GM12878 (cell line): ENCODE results near the gene FBXL5. TPM values are rescaled to one million over a fixed set of nuclear protein-coding genes. Genes with fewer than 3 reads are reported as not detected.
A peak's percentile ranks its signal among the peaks of the same experiment; 100 is the strongest.

Experiments used
- ATAC-seq: fragments of 200-7000 bp; cut with Tn5 transposase; 3 replicates; pipeline ENCODE4 v1.9.1; 2020; ENCODE audit warnings: mild to moderate bottlenecking, moderate library complexity
- BruUV-seq: library from RNA; stranded (reverse); fragments of 400-500 nt; replicated peaks from 2 replicates; lab custom pipeline; 2021; lab: Mats Ljungman, UMichigan
- CTCF ChIA-PET: fragments of 300-600 bp; sonication (Branson Sonifier 250); formaldehyde crosslinking; extraction: SDS; loops from one replicate; lab custom pipeline; 2021; ENCODE audit warnings: inconsistent platforms; lab: Yijun Ruan, JAX
- POLR2A ChIA-PET: fragments of 350-600 bp; formaldehyde crosslinking; extraction: SDS; loops from one replicate; lab custom pipeline; 2021; ENCODE audit warnings: inconsistent platforms; lab: Charles Lee
- RAD21 ChIA-PET: fragments of 300-600 bp; sonication (Branson Sonifier 250); formaldehyde crosslinking; loops from one replicate; lab custom pipeline; 2023; ENCODE audit warnings: antibody characterized with exemption; ENCODE audit not compliant: unreplicated experiment; lab: Charles Lee
- SMC1A ChIA-PET: fragments of 300-600 bp; sonication (Branson Sonifier 250); formaldehyde crosslinking; loops from one replicate; lab custom pipeline; 2023; ENCODE audit not compliant: unreplicated experiment, uncharacterized antibody; lab: Charles Lee
- DNase-seq: peaks from one replicate; pipeline ENCODE4 v3.0.0-alpha.2; 2011; ENCODE audit warnings: low read depth, low spot score
- FAIRE-seq: peaks from 3 replicates; lab custom pipeline; 2011; peaks lifted over from hg19 to GRCh38; lab: Jason Lieb, UNC
- H2AFZ ChIP-seq: 2 replicates; pipeline ENCODE4 v1.6.0; 2011; ENCODE audit warnings: low read depth, low read length, control low read depth; ENCODE audit not compliant: control insufficient read depth
- H3K27ac ChIP-seq: 2 replicates; pipeline ENCODE4 v1.5.1; 2011; ENCODE audit warnings: control low read depth; ENCODE audit not compliant: control insufficient read depth, insufficient read depth
- H3K27me3 ChIP-seq, 2 experiments: replicated peaks in 1 of 2; 2 replicates each; pipeline versions ENCODE4 v1.6.0 to v1.6.1; 2011; ENCODE audit warnings: low read length in 1 of 2; ENCODE audit not compliant: control insufficient read depth in 2 of 2, insufficient read depth in 2 of 2
- H3K36me3 ChIP-seq, 2 experiments: 2 replicates each; pipeline ENCODE4 v1.5.1; 2011; ENCODE audit warnings: low read length in 1 of 2; ENCODE audit not compliant: control insufficient read depth in 2 of 2, insufficient read depth in 2 of 2
- H3K4me1 ChIP-seq: 2 replicates; pipeline ENCODE4 v1.6.1; 2011; ENCODE audit warnings: mild to moderate bottlenecking, low read length, moderate library complexity, mixed read lengths; ENCODE audit not compliant: control insufficient read depth, insufficient read depth
- H3K4me2 ChIP-seq: 2 replicates; pipeline ENCODE4 v1.6.0; 2011; ENCODE audit warnings: control low read depth; ENCODE audit not compliant: control insufficient read depth, insufficient read depth
- H3K4me3 ChIP-seq: fragments of 200-600 bp; sonication (generic); 2 replicates; pipeline ENCODE4 v1.5.1; 2016
- H3K79me2 ChIP-seq: 2 replicates; pipeline ENCODE4 v1.6.0; 2011; ENCODE audit warnings: low read length; ENCODE audit not compliant: control insufficient read depth, insufficient read depth
- H3K9ac ChIP-seq: 2 replicates; pipeline ENCODE4 v1.8.0; 2011; ENCODE audit warnings: low read length, control low read depth, mixed read lengths; ENCODE audit not compliant: control insufficient read depth, insufficient read depth
- H3K9me3 ChIP-seq: replicated peaks from 3 replicates; pipeline ENCODE4 v1.5.1; 2011; ENCODE audit warnings: mild to moderate bottlenecking, low read length; ENCODE audit not compliant: control insufficient read depth, insufficient read depth
- H4K20me1 ChIP-seq: 2 replicates; pipeline ENCODE4 v1.6.0; 2011; ENCODE audit not compliant: control insufficient read depth, insufficient read depth
- IRF4 ChIP-seq: IDR thresholded peaks from 2 replicates; pipeline ENCODE4 v1.6.1; 2011; ENCODE audit warnings: low read depth, low read length
- JUNB ChIP-seq: IDR thresholded peaks from 2 replicates; pipeline ENCODE4 v1.6.1; 2016; ENCODE audit warnings: antibody characterized with exemption, mild to moderate bottlenecking
- NFIC ChIP-seq: IDR thresholded peaks from 2 replicates; pipeline ENCODE4 v1.6.1; 2012; ENCODE audit warnings: low read depth, mild to moderate bottlenecking, inconsistent platforms, low read length, moderate library complexity
- POLR2A ChIP-seq: IDR thresholded peaks from 2 replicates; pipeline ENCODE4 v1.6.1; 2011; ENCODE audit warnings: low read depth, mild to moderate bottlenecking, low read length
- RAD21 ChIP-seq: IDR thresholded peaks from 2 replicates; pipeline ENCODE4 v1.6.1; 2011; ENCODE audit warnings: mild to moderate bottlenecking, low read depth, low read length, moderate library complexity; ENCODE audit not compliant: insufficient read depth
- RUNX3 ChIP-seq: IDR thresholded peaks from 2 replicates; pipeline ENCODE4 v1.6.1; 2012; ENCODE audit warnings: low read length, inconsistent platforms
- SREBF1 ChIP-seq: IDR thresholded peaks from 2 replicates; pipeline ENCODE4 v1.6.1; 2012; ENCODE audit warnings: mild to moderate bottlenecking, low read length
- TCF12 ChIP-seq: IDR thresholded peaks from 2 replicates; pipeline ENCODE4 v1.6.1; 2011; ENCODE audit warnings: low read depth, mild to moderate bottlenecking, low read length
- TCF7 ChIP-seq: IDR thresholded peaks from 2 replicates; pipeline ENCODE4 v1.6.1; 2014; ENCODE audit warnings: antibody characterized with exemption, borderline replicate concordance
- WRNIP1 ChIP-seq: IDR thresholded peaks from 2 replicates; pipeline ENCODE4 v1.6.1; 2011; ENCODE audit warnings: low read depth, low read length, improper control_type of control experiment, borderline replicate concordance
- ZBED1 ChIP-seq: IDR thresholded peaks from 2 replicates; pipeline ENCODE4 v1.6.1; 2016; ENCODE audit warnings: borderline replicate concordance
- ZNF622 ChIP-seq: fragments of 450-650 bp; IDR thresholded peaks from 2 replicates; pipeline ENCODE4 v1.6.1; 2017; ENCODE audit warnings: mild to moderate bottlenecking, inconsistent platforms
- WGBS: methylation state at CpG from one replicate; pipeline ENCODE4 v1.1.6; 2016; ENCODE audit warnings: low lambda C conversion rate; ENCODE audit not compliant: insufficient replicate concordance, insufficient coverage; ENCODE audit errors: missing lambda C conversion rate; 5-methylcytosine and 5-hydroxymethylcytosine counted together
- in situ Hi-C: fragments of 300-500 bp; cut with MboI; formaldehyde crosslinking; loops from 9 replicates; pipeline ENCODE4 v1.14.3; 2018; ENCODE audit warnings: mixed read lengths
- intact Hi-C: fragments of 100-400 bp; cut with micrococcal nuclease; formaldehyde crosslinking; loops from one replicate; pipeline ENCODE4 v1.14.2; 2022; ENCODE audit not compliant: unreplicated experiment
- polyA plus RNA-seq, 11 experiments: library from polyadenylated mRNA; depleted of rRNA in 4 of 11; unstranded in 6 of 11; stranded (reverse) in 5 of 11; fragments of >200 nt; fragmentation: Nextera tagmentation in 4 of 11; fragmentation: Illumina TruSeq in 1 of 11; extraction: Ambion mirVana in 4 of 11; extraction: Trizol in 1 of 11; gene quantifications; 1 replicate in 1 of 11; 2 replicates in 10 of 11; pipeline versions ENCODE4 v1.2.1 to v1.2.3, GENCODE V29; 2011 to 2016; ENCODE audit warnings: inconsistent platforms in 2 of 11, missing spikeins in 2 of 11, low read depth in 1 of 11
- total RNA-seq, 4 experiments: library from RNA; depleted of rRNA in 3 of 4; stranded (reverse); fragments of >200 nt in 3 of 4; fragmentation: Illumina TruSeq in 1 of 4; extraction: Trizol in 1 of 4; gene quantifications; 2 replicates each; pipeline versions ENCODE4 v1.2.1 to v1.2.3, GENCODE V29; 2013 to 2021
- TF ChIP-seq, protein P1 (sequence below): fragments of 450-650 bp; formaldehyde crosslinking; IDR thresholded peaks from 2 replicates; pipeline ENCODE4 v1.5.0; 2022; ENCODE audit warnings: mild to moderate bottlenecking, missing genetic modification characterization

Gene FBXL5
- total and polyA plus RNA-seq, 10 of the 15 experiments (the other 5 are each of a cell fraction or from before 2014, with no cell fraction given): 10.1 to 46.2 (median 32.7) TPM

GRCh38 chr4:15649914-15650545, 5.1 kb downstream of the FBXL5 start (continued):
- TF ChIP-seq, protein P1, sequence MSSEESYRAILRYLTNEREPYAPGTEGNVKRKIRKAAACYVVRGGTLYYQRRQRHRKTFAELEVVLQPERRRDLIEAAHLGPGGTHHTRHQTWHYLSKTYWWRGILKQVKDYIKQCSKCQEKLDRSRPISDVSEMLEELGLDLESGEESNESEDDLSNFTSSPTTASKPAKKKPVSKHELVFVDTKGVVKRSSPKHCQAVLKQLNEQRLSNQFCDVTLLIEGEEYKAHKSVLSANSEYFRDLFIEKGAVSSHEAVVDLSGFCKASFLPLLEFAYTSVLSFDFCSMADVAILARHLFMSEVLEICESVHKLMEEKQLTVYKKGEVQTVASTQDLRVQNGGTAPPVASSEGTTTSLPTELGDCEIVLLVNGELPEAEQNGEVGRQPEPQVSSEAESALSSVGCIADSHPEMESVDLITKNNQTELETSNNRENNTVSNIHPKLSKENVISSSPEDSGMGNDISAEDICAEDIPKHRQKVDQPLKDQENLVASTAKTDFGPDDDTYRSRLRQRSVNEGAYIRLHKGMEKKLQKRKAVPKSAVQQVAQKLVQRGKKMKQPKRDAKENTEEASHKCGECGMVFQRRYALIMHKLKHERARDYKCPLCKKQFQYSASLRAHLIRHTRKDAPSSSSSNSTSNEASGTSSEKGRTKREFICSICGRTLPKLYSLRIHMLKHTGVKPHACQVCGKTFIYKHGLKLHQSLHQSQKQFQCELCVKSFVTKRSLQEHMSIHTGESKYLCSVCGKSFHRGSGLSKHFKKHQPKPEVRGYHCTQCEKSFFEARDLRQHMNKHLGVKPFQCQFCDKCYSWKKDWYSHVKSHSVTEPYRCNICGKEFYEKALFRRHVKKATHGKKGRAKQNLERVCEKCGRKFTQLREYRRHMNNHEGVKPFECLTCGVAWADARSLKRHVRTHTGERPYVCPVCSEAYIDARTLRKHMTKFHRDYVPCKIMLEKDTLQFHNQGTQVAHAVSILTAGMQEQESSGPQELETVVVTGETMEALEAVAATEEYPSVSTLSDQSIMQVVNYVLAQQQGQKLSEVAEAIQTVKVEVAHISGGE (CRISPR knock-in tag): no peak
- TF ChIP-seq TCF7 (peak; percentile 69), ZBED1 (no peak), POLR2A (no peak), RAD21 (peak; percentile 87)

GRCh38 chr4:15648600-15648999, 6.6 kb downstream of the FBXL5 start:
- H3K4me3 ChIP-seq: no peak overlapping the region
- no peak overlapping the region for H2AFZ ChIP-seq
- RAD21 ChIA-PET: interaction anchor here (3.0 kb wide), 1 partner anchor 169 kb away, joined by 16 read pairs; no protein-coding TSS in a partner anchor
- no TSS peak for BruUV-seq
- FAIRE-seq (no peak), ATAC-seq (peak; percentile 40), DNase-seq (no peak)
- no peaks in the 10 kb centered on the region for H3K9me3 ChIP-seq
- 6% methylated on average over 2 of the region's 2 CpGs for WGBS
- SMC1A ChIA-PET: interaction anchor here (0.6 to 1.8 kb wide), 6 partner anchors 14 to 490 kb away, joined by 3 to 6 read pairs (median 3); partner anchors contain the start of gene FAM200B
- POLR2A ChIA-PET: interaction anchor here (0.7 kb wide), 1 partner anchor 83 kb away, joined by 6 read pairs; no protein-coding TSS in a partner anchor
- in situ Hi-C loops (no loop called here), intact Hi-C loops (no loop called here)
- H4K20me1 ChIP-seq: no peaks in the 10 kb centered on the region
- H3K27me3 ChIP-seq: no peaks in the 10 kb centered on the region
- no peak overlapping the region for H3K9ac ChIP-seq
- CTCF ChIA-PET: interaction anchor here (0.7 to 1.4 kb wide), 4 partner anchors 12 to 485 kb away, joined by 3 to 4 read pairs (median 4); no protein-coding TSS in a partner anchor
- peaks cover 73% of the 10 kb centered on the region for H3K79me2 ChIP-seq
- H3K4me1 ChIP-seq: peaks cover 25% of the 10 kb centered on the region
- H3K36me3 ChIP-seq: no peaks in the 10 kb centered on the region
- no peak overlapping the region for H3K27ac ChIP-seq
- peak overlapping the region; percentile 66 for H3K4me2 ChIP-seq
- 0 out of 2 replicates have a peak, but pooled peaks have one; percentile 34 for TF ChIP-seq NFIC
- TF ChIP-seq ZNF622: no peak
- 0 out of 2 replicates have a peak, but pooled peaks have one; percentile 25 for TF ChIP-seq JUNB
- peak; percentile 33; the same call in 1 of the 2 replicates for TF ChIP-seq RUNX3
- 0 out of 2 replicates have a peak, but pooled peaks have one; percentile 19 for TF ChIP-seq IRF4
- no peak for TF ChIP-seq TCF12
- no peak for TF ChIP-seq SREBF1
- no peak for TF ChIP-seq WRNIP1
